Measurements from ENCODE around the gene PTPRU.

DNA sequence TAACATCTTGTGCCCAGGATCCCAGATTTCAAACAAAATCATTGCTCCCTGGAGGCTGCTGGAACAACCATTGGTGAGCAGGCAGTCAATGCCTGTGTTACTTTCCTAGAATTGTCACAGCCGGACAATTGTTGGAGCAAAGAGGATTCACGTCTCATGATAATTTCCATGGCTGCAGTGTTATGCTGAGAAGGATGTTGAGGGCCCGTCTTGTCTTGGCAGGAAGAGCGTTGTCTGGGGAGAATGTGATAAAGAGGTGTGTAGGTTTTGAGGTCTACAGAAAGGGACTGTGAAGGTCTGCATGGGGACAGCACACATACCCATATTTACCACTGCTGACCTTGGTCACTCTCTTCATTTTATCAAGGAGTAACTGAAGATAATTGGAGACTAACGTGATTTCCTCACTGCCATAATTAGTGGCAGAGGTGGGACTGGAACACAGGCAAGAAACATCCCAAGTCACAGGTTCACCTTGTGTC, 11.9 kb upstream of the PTPRU start:
- TF ChIP-seq, protein P1, sequence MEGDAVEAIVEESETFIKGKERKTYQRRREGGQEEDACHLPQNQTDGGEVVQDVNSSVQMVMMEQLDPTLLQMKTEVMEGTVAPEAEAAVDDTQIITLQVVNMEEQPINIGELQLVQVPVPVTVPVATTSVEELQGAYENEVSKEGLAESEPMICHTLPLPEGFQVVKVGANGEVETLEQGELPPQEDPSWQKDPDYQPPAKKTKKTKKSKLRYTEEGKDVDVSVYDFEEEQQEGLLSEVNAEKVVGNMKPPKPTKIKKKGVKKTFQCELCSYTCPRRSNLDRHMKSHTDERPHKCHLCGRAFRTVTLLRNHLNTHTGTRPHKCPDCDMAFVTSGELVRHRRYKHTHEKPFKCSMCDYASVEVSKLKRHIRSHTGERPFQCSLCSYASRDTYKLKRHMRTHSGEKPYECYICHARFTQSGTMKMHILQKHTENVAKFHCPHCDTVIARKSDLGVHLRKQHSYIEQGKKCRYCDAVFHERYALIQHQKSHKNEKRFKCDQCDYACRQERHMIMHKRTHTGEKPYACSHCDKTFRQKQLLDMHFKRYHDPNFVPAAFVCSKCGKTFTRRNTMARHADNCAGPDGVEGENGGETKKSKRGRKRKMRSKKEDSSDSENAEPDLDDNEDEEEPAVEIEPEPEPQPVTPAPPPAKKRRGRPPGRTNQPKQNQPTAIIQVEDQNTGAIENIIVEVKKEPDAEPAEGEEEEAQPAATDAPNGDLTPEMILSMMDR (conservative IDR thresholded peaks at IDR 0.05; ENCODE audit: low read depth in 2 of 2), result no peak
- TF ChIP-seq EZH2 (IDR thresholded peaks at IDR 0.05; ENCODE audit: low read depth, unreplicated experiment), result no peak
- TF ChIP-seq POLR2AphosphoS5 (IDR thresholded peaks at IDR 0.05; ENCODE audit: low read depth), result no peak
- TF ChIP-seq CREB1 (CRISPR knock-in tag; IDR thresholded peaks at IDR 0.05; ENCODE audit: low read depth), result no peak

Measured in GM23338 (cell line).